ENCODE measurements around the gene SIPA1L3. TPM values are rescaled to one million over a fixed set of nuclear protein-coding genes. Genes with fewer than 3 reads are reported as not detected.

The SIPA1L3 gene
- polyA plus RNA-seq, 2 of the 4 experiments (the other 2 are of a cell fraction) = 28.9 to 50.6 TPM

DNA sequence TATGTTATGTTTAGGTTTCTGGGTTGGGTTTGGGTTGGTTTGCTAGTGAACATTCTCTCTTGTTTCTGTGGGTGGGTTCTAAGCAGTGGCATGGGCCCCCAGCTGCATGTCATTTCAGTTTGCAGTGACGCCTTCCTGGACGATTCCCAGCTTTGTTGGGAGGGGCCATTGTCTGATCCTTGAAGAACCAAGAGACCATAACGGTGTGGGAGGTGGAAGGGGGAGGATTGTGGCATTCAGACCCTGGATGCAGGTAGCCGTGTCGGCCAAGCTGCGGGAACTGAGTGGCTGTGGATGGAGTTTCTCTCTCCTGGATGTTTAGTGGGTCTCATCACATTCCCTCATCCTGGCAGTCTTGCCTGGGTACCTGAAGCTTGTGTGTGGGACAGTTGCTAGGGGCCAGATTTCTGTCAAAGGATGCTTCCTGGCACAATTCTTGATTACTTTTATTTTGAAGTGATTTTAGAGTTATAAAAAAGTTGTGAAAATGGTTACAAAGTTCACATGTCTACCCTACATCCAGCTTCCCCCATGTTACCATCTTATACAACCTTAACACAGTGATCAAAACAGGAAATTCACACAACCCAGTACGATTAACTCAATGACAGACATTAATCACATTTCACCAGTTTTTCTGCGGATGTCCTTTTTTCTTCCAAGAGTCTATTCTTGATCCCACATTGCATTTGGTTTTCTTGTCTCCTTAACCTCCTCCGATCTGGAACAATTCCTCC lies 123.8 kb downstream of the SIPA1L3 start:
- Histone ChIP-seq H3K4me3 (no peak overlapping the region), H3K4me2 (no peak overlapping the region), H3K27ac (0 out of 6 replicates have a peak overlapping the region, but pooled peaks of 1 of the 2 experiments have one; percentile 6), H3K4me1 (peaks cover 15% of the 10 kb centered on the region), H3K9me3 (no peaks in the 10 kb centered on the region)
- ATAC-seq (no peak), FAIRE-seq (peak; percentile 88), DNase-seq (ENCODE audit: low read depth in 1 of 2, low spot score in 1 of 2) (peak in 1 of 2 experiments; percentile 48)
- TF ChIP-seq SREBF2 (IDR thresholded peaks at IDR 0.05) = no peak
- no peak for TF ChIP-seq PHF8 (IDR thresholded peaks at IDR 0.05; ENCODE audit: borderline replicate concordance, low read depth)
- no peak for TF ChIP-seq NR3C1 (IDR thresholded peaks at IDR 0.05)
- no peak for TF ChIP-seq ZSCAN20 (CRISPR knock-in tag; IDR thresholded peaks at IDR 0.05)
- TF ChIP-seq RAD21 (conservative IDR thresholded peaks at IDR 0.05 in 1 of 2, IDR thresholded peaks at IDR 0.05 in 1 of 2) = no peak
- TF ChIP-seq MYC (IDR thresholded peaks at IDR 0.05; ENCODE audit: borderline replicate concordance, low read length) = no peak
- TF ChIP-seq, protein P1, sequence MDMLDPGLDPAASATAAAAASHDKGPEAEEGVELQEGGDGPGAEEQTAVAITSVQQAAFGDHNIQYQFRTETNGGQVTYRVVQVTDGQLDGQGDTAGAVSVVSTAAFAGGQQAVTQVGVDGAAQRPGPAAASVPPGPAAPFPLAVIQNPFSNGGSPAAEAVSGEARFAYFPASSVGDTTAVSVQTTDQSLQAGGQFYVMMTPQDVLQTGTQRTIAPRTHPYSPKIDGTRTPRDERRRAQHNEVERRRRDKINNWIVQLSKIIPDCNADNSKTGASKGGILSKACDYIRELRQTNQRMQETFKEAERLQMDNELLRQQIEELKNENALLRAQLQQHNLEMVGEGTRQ (IDR thresholded peaks at IDR 0.05) = no peak
- no peak for TF ChIP-seq HEYL (CRISPR knock-in tag; IDR thresholded peaks at IDR 0.05)
- no peak for TF ChIP-seq HOXB13 (CRISPR knock-in tag; IDR thresholded peaks at IDR 0.05; ENCODE audit: low read depth)
- TF ChIP-seq MAFK (IDR thresholded peaks at IDR 0.05; ENCODE audit: partially characterized antibody) = no peak
- no peak for TF ChIP-seq RCOR1 (IDR thresholded peaks at IDR 0.05; ENCODE audit: low read depth, low read length)
- TF ChIP-seq HOXA7 (CRISPR knock-in tag; IDR thresholded peaks at IDR 0.05) = no peak
- TF ChIP-seq MAZ (IDR thresholded peaks at IDR 0.05; ENCODE audit: borderline replicate concordance, low read depth, low read length) = no peak
- WGBS (ENCODE audit: missing lambda C conversion rate) = 85% methylated on average over 9 of the region's 9 CpGs
- POLR2A ChIA-PET = no interaction called here
- CTCF ChIA-PET = interaction anchor here (0.8 to 28.8 kb wide), 8 partner anchors 9 to 130 kb away, joined by 3 to 316 read pairs (median 4); partner anchors contain the start of genes SIPA1L3 and WDR87

DNA sequence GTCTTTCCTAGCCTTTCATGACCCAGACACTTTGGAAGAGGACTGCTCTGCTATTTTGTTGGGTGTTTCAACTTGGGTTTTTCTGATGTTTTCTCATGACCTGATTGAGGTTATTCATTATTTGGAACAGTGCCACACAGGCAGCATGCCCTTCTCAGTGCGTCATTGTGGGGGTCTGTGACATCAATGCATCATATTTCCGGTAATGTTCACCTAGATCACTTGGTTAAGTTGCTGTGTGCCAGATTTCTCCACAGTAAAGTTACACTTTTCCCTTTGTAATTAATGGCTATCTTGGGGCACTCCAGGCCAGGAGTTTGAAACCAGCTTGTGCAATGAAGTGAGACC lies 124.4 kb downstream of the SIPA1L3 start:
- 86% methylated on average over 2 of the region's 2 CpGs for WGBS (ENCODE audit: missing lambda C conversion rate)
- peak overlapping the region in 1 of 2 experiments; percentile 19; a peak in 3 of 6 replicates for H3K27ac ChIP-seq
- H3K4me1 ChIP-seq = peaks cover 21% of the 10 kb centered on the region
- no peak for FAIRE-seq
- ChIA-PET POLR2A (no interaction called here), CTCF (interaction anchor here (1.0 to 28.8 kb wide), 7 partner anchors 10 to 371 kb away, joined by 3 to 316 read pairs (median 4); partner anchors contain the start of genes FAM98C, SIPA1L3 and WDR87)
- H3K4me3 ChIP-seq = no peak overlapping the region
- H3K9me3 ChIP-seq = no peaks in the 10 kb centered on the region
- 0 out of 2 replicates have a peak, but pooled peaks have one; percentile 24 for TF ChIP-seq JUNB (IDR thresholded peaks at IDR 0.05)
- TF ChIP-seq ZFP36 (IDR thresholded peaks at IDR 0.05; ENCODE audit: borderline replicate concordance, partially characterized antibody) = no peak
- no peak for TF ChIP-seq EHMT2 (IDR thresholded peaks at IDR 0.05; ENCODE audit: low read depth)
- no peak for TF ChIP-seq FOXS1 (CRISPR knock-in tag; IDR thresholded peaks at IDR 0.05)
- TF ChIP-seq RARB (CRISPR knock-in tag; IDR thresholded peaks at IDR 0.05) = no peak
- TF ChIP-seq RFX5 (IDR thresholded peaks at IDR 0.05) = no peak
- TF ChIP-seq KDM1A (IDR thresholded peaks at IDR 0.05; ENCODE audit: low read depth) = no peak
- TF ChIP-seq HEYL (CRISPR knock-in tag; IDR thresholded peaks at IDR 0.05) = no peak
- no peak for TF ChIP-seq ESRRA (IDR thresholded peaks at IDR 0.05; ENCODE audit: borderline replicate concordance, low read length)
- TF ChIP-seq JUN (IDR thresholded peaks at IDR 0.05) = peak in 1 of 2 experiments; percentile 19; a peak in 2 of 5 replicates
- TF ChIP-seq, protein P2, sequence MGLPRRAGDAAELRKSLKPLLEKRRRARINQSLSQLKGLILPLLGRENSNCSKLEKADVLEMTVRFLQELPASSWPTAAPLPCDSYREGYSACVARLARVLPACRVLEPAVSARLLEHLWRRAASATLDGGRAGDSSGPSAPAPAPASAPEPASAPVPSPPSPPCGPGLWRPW (IDR thresholded peaks at IDR 0.05) = no peak
- TF ChIP-seq, protein P3, sequence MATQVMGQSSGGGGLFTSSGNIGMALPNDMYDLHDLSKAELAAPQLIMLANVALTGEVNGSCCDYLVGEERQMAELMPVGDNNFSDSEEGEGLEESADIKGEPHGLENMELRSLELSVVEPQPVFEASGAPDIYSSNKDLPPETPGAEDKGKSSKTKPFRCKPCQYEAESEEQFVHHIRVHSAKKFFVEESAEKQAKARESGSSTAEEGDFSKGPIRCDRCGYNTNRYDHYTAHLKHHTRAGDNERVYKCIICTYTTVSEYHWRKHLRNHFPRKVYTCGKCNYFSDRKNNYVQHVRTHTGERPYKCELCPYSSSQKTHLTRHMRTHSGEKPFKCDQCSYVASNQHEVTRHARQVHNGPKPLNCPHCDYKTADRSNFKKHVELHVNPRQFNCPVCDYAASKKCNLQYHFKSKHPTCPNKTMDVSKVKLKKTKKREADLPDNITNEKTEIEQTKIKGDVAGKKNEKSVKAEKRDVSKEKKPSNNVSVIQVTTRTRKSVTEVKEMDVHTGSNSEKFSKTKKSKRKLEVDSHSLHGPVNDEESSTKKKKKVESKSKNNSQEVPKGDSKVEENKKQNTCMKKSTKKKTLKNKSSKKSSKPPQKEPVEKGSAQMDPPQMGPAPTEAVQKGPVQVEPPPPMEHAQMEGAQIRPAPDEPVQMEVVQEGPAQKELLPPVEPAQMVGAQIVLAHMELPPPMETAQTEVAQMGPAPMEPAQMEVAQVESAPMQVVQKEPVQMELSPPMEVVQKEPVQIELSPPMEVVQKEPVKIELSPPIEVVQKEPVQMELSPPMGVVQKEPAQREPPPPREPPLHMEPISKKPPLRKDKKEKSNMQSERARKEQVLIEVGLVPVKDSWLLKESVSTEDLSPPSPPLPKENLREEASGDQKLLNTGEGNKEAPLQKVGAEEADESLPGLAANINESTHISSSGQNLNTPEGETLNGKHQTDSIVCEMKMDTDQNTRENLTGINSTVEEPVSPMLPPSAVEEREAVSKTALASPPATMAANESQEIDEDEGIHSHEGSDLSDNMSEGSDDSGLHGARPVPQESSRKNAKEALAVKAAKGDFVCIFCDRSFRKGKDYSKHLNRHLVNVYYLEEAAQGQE (IDR thresholded peaks at IDR 0.05) = no peak
- TF ChIP-seq MAZ (IDR thresholded peaks at IDR 0.05; ENCODE audit: borderline replicate concordance, low read depth, low read length) = no peak
- peak; percentile 19; the same call in 1 of the 2 replicates for TF ChIP-seq GATA3 (IDR thresholded peaks at IDR 0.05; ENCODE audit: borderline replicate concordance)
- TF ChIP-seq MAFK (IDR thresholded peaks at IDR 0.05; ENCODE audit: partially characterized antibody) = no peak
- no peak for TF ChIP-seq CBX8 (IDR thresholded peaks at IDR 0.05)
- TF ChIP-seq, protein P4, sequence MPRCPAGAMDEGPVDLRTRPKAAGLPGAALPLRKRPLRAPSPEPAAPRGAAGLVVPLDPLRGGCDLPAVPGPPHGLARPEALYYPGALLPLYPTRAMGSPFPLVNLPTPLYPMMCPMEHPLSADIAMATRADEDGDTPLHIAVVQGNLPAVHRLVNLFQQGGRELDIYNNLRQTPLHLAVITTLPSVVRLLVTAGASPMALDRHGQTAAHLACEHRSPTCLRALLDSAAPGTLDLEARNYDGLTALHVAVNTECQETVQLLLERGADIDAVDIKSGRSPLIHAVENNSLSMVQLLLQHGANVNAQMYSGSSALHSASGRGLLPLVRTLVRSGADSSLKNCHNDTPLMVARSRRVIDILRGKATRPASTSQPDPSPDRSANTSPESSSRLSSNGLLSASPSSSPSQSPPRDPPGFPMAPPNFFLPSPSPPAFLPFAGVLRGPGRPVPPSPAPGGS (IDR thresholded peaks at IDR 0.05) = no peak
- no peak for TF ChIP-seq HOXB13 (CRISPR knock-in tag; IDR thresholded peaks at IDR 0.05; ENCODE audit: low read depth)
- no peak overlapping the region for H3K4me2 ChIP-seq
- ATAC-seq = no peak
- peak in 1 of 2 experiments; percentile 47 for DNase-seq (ENCODE audit: low read depth in 1 of 2, low spot score in 1 of 2)
